Progenitor cell of endocrine pancreas (in vitro differentiated cells): ENCODE measurements around the gene ARHGEF10L. TPM values are rescaled to one million over a fixed set of nuclear protein-coding genes. Genes with fewer than 3 reads are reported as not detected.

ENCODE experiments used
- DNase-seq: peaks from one replicate; pipeline ENCODE4 v3.0.0; 2021; ENCODE audit warnings: low spot score; ENCODE audit not compliant: unreplicated experiment
- H3K27ac Mint-ChIP-seq: 2 replicates; pipeline ENCODE4 v1.8.0; 2021; ENCODE audit warnings: mild to moderate bottlenecking, moderate library complexity, mixed read lengths
- H3K27me3 Mint-ChIP-seq: 2 replicates; pipeline ENCODE4 v1.8.0; 2021; ENCODE audit warnings: mixed read lengths
- H3K36me3 Mint-ChIP-seq: 2 replicates; pipeline ENCODE4 v1.8.0; 2022; ENCODE audit warnings: mixed read lengths; ENCODE audit not compliant: insufficient read depth
- H3K4me1 Mint-ChIP-seq: 2 replicates; pipeline ENCODE4 v1.8.0; 2021; ENCODE audit warnings: low read depth, mixed read lengths
- H3K4me3 Mint-ChIP-seq: 2 replicates; pipeline ENCODE4 v1.8.0; 2021; ENCODE audit warnings: low read depth, mild to moderate bottlenecking, moderate library complexity, mixed read lengths
- H3K9me3 Mint-ChIP-seq: 2 replicates; pipeline ENCODE4 v1.8.0; 2021; ENCODE audit warnings: low read depth, mixed read lengths
- total RNA-seq: library from RNA; stranded (reverse); gene quantifications from 2 replicates; pipeline ENCODE4 v1.2.1, GENCODE V29; 2021
- TF ChIP-seq, protein P1 (sequence below): fragments of 200-600 bp; sonication (generic); IDR thresholded peaks from one replicate; pipeline ENCODE4 v1.5.0; 2021; ENCODE audit warnings: antibody characterized with exemption, mild to moderate bottlenecking; ENCODE audit not compliant: unreplicated experiment

Gene ARHGEF10L
- total RNA-seq, 1 donor from 2014 or later = 31.3 TPM

DNA sequence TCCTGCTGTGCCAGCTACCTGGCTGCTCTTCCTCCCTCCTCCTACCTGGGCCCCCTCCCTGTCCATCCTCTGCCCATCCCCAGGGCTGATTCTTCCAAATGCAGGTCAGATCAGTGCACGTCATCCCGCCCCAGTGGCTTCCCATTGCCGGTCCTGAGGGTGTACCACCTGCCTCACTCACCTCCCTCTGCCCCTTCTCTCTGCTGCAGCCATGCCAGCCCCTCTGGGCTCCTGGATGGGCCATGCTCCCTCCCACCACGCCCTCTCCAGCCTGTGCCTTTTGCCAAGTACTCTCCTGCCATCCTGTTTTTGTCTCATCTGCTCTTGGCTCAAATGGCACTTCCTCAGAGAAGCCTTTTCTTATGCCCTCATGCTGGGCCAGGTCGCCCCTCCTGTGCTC, 95.8 kb downstream of the ARHGEF10L start:
- peaks cover 15% of the 10 kb centered on the region for H3K36me3 Mint-ChIP-seq
- TF ChIP-seq, protein P1, sequence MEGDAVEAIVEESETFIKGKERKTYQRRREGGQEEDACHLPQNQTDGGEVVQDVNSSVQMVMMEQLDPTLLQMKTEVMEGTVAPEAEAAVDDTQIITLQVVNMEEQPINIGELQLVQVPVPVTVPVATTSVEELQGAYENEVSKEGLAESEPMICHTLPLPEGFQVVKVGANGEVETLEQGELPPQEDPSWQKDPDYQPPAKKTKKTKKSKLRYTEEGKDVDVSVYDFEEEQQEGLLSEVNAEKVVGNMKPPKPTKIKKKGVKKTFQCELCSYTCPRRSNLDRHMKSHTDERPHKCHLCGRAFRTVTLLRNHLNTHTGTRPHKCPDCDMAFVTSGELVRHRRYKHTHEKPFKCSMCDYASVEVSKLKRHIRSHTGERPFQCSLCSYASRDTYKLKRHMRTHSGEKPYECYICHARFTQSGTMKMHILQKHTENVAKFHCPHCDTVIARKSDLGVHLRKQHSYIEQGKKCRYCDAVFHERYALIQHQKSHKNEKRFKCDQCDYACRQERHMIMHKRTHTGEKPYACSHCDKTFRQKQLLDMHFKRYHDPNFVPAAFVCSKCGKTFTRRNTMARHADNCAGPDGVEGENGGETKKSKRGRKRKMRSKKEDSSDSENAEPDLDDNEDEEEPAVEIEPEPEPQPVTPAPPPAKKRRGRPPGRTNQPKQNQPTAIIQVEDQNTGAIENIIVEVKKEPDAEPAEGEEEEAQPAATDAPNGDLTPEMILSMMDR = no peak
- no peaks in the 10 kb centered on the region for H3K4me1 Mint-ChIP-seq
- DNase-seq = no peak
- no peaks in the 10 kb centered on the region for H3K9me3 Mint-ChIP-seq
- H3K27ac Mint-ChIP-seq = peak overlapping the region; percentile 74
- no peaks in the 10 kb centered on the region for H3K27me3 Mint-ChIP-seq
- no peak overlapping the region for H3K4me3 Mint-ChIP-seq

DNA sequence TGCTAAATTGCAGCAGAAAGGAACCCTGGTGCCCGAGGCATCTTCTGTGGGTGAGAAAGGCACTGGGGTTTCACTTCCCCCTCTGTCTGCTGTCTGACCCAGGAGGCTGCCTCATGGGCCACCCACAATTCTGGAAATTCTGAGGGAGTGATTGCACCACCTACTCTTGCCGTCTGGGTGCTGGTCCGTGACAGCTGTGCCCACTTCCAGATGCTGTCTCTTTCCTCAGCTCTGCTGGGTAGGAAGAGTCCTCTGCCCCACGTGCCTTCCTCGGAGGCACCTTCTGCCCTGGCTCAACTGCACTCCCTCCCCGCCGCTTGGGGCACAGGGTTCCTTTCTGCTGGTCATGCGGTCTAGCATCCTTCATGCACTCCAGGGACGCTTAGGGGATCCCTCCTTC, 96.3 kb downstream of the ARHGEF10L start:
- TF ChIP-seq, protein P1 = no peak
- Mint-ChIP-seq H3K27ac (no peak overlapping the region), H3K36me3 (peaks cover 16% of the 10 kb centered on the region), H3K9me3 (no peaks in the 10 kb centered on the region), H3K27me3 (no peaks in the 10 kb centered on the region), H3K4me1 (no peaks in the 10 kb centered on the region), H3K4me3 (no peak overlapping the region)
- no peak for DNase-seq

DNA sequence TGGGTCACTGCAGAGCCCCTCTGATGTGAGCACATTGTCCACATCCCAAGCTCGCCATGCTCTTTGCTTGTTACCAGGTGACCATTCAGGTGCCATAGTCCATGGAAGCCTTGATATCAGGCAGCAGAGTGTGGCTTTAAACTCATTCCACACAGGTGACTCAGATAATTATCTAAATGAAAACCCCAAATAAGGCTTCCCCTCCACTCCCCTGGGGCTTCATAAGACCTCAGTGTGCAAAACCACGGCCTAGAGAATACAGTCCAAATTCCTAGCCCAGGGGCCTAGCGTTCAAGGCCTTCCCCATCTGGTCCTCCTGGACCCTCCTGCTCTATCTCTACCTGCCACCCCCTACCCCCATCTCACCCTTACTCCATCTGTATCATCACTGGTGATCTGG, 97.1 kb downstream of the ARHGEF10L start:
- Mint-ChIP-seq H3K9me3 (no peaks in the 10 kb centered on the region), H3K27me3 (no peaks in the 10 kb centered on the region)
- DNase-seq = no peak

DNA sequence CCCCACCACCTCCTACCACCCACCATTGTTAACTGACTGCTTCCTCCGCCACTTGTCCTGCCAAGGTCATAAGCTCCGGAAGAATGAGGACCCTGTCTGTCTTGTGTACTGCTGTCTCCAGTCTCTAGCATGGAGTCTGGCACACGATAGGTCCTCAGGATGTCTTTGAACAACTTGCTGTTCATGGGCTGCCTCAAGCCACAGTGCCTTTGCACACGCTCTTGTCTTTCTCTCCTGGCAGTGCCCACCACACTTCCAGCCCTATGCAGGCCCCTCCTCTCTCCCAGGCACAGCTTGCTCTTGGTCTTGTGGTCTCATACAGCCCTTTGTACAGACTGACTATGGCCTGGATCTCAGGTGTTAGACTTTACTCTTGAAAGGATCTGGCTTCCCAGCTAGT, 97.6 kb downstream of the ARHGEF10L start:
- Mint-ChIP-seq H3K9me3 (no peaks in the 10 kb centered on the region), H3K4me1 (no peaks in the 10 kb centered on the region), H3K4me3 (no peak overlapping the region), H3K27ac (no peak overlapping the region), H3K36me3 (peaks cover 14% of the 10 kb centered on the region), H3K27me3 (no peaks in the 10 kb centered on the region)
- TF ChIP-seq, protein P1 = no peak
- DNase-seq = no peak

More for the DNA sequence above, 97.1 kb downstream of the ARHGEF10L start:
- TF ChIP-seq, protein P1 = no peak
- peaks cover 14% of the 10 kb centered on the region for H3K36me3 Mint-ChIP-seq
- no peak overlapping the region for H3K27ac Mint-ChIP-seq
- no peaks in the 10 kb centered on the region for H3K4me1 Mint-ChIP-seq
- no peak overlapping the region for H3K4me3 Mint-ChIP-seq

DNA sequence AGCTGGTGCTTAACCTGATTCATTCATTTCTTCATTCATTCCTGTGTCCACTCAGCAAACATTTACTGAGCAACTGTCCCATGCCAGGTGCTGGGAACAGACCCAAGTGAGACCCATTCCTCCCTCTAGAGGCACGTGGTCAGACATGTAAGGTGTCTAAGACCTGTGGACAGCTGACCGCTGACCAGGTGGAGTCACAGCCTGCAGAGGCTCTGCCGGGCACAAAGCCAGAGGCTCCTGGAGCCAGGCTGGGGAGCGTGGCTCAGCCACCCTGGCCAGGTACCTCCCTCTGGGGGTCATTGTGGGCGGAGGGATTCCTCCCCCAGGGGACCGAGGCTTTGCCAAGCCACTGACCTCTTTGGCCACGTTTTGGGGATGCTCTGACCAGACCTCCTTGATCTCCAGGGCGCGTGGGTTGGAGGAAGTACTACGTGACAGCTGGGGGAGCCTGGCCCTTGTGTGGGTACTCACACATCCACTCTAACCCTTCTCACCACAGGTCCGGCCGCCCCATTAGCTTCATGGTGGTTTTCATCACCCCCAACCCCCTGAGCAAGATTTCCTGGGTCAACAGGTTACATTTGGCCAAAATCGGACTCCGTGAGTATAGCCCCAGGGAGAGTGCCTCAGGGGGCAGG, 100.3 kb downstream of the ARHGEF10L start:
- Mint-ChIP-seq H3K27ac (no peak overlapping the region), H3K27me3 (no peaks in the 10 kb centered on the region), H3K4me1 (no peaks in the 10 kb centered on the region), H3K36me3 (peaks cover 14% of the 10 kb centered on the region), H3K9me3 (no peaks in the 10 kb centered on the region), H3K4me3 (no peak overlapping the region)
- TF ChIP-seq, protein P1 = no peak
- no peak for DNase-seq
